NK-92 (cell line): Measurements from ENCODE around the gene CSMD2.

Experiments used
- DNase-seq: peaks from one replicate; lab custom pipeline; 2025; ENCODE audit not compliant: unreplicated experiment; lab: John Stamatoyannopoulos, UW

CSMD2 gene

DNA sequence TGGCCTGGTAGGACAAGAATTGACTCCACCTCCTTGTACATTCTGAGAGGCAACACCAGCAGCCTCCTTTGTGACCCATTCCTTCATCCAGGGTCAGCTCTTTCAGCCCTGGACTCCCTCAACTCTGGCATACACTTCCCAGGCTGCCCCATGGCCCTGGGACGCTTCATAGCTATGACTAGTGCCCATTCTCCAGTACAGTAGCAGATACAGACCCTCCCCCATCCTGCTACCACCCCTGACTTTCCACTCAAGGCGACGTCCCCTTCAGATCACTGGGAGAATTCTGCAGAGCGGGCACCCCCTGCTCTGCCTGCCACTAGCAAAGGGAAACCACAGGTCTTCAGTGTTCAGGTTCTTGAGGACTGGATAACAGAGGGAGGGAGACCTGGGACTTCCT lies 400.9 kb downstream of the CSMD2 start:
- DNase-seq, result no peak

DNA sequence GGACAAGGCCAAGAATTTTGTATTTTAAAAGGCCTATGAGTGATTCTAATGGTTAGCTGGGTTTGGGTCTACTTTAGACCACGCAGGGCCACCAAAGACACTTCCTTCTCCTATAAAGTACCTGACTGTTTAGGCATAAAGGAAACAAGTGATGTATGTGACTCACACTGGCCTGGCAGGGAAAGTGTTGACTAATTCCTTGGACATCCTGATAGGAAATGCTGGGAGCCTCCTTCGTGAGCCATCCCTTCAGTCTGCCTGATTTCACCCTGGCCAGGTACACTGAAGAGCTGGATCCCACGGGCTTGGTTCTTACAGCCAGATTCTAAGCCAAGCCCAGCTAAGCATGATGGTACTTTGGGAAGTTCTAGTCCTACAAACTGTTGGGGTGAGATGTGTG lies 401.6 kb downstream of the CSMD2 start:
- no peak for DNase-seq

DNA sequence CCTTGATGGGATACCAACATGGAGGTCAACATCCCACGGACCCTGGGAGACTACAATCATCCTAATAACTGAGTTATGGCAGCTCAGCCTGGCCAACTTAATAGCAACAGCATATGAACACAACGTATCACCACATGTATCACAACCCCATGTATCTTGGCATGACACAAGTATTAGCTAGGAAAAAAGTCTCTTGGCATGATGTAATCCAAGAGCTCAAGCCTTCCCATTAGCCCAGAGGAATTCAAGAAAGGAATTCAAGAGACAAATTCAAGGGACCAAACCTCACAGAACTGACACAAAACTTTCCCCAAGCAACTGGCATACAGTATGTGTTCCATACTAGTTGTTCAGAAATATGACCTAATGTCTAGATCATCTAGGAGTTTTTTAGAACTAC lies 402.1 kb downstream of the CSMD2 start:
- no peak for DNase-seq

DNA sequence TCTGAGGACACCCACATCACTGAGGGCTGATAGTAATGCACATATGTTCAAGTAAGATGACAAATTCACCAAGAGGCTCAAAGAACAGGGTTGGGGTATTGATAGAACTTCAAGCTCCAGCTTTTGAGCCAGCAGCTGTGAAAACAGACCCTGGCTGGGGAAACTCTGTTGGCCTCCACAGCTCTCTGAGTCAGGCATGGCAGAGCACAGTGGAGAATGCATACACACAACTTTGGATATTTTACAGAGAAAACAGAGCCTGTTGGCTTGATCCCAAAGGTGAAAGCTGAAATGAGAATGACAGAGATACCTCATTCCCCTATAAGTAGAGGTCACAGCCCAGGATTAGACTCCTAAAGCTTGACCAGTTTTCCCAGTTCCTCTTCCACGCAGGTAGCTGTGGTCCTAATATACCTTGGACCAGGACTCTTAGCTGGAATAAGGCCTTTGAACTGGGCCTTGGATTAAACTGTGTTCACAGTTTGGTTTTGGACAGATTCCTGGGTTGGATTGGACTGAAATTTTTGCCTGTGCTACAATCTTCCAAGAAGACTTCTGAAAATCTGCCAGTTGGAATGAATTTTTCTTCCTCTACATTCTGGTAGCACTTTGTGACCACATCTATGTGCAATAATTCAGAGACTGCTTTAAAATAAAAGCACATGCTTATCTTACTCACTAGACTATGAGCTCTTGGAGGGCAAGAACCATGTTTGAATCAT lies 402.8 kb downstream of the CSMD2 start:
- no peak for DNase-seq

DNA sequence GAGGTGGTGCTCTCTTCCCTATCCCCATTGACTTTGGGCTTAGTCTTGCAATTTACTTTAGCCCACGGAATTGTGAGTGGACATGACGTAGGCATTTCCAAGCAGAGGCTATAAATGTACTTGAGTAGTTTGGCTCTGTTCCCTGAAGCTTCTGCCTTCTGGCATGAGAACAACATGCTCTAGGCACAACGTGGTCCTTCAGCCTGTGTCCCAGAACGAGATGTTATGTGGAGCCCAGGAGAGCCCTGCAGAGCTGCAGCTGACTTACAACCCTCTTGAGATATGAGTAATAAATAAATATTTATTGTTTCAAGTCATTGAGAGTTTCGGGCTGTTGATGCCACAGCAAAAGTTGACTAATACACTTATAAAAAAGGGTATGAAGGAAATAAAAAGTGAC lies 406.3 kb downstream of the CSMD2 start:
- DNase-seq, result no peak

DNA sequence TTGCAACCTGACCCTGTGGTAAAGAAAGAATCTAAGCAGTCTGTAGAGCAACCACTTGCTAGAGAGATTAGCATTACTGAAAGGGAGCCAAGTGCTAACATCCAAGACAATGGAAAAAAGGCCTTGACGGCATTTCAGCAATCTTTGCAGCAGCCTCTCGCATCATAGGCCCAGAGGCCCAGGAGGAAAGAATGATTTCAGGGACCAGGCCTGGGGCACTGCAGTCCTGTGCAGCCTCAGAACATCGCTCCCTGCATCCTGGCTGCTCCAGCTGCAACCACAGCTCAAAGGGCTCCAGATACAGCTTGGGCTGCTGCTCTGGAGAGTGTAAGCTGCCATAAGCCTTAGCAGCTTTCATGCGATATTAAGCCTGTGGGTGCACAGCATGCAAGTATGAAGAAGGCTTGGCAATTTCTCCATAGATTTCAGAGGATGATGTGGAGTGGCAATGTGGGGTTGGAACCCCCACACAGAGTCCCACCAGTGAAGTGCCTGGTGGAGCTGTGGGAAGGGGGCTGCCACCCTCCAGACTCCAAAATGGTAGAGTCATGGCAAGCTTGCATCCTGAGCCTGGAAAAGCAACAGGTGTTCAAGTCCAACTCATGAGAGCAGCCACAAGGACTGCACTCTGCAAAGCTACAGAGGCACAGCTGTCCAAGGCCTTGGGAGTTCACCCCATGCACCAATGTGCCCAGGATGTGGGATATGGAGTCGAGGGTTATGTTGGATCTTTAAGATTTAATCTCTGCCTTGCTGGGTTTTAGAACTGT lies 411.8 kb downstream of the CSMD2 start:
- DNase-seq, result no peak

DNA sequence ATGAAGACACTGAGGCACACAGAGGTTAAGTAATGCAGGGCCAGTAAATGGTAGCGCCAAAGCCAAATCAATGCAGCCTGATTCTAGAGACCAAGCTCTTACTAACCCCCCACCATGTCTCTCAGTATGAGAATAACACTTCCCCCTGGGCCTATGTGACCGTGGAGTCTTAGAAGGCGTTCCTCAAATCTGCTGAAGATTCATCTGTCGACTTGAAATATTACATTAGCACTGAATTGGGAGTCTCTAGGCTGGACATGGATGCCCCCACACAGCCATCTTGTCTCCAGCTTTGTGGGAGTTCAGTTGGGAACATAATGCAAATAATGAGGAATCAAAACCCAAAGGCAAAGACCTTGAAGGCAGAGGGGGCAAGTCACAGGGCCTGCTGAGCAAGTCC lies 419.1 kb downstream of the CSMD2 start:
- no peak for DNase-seq

DNA sequence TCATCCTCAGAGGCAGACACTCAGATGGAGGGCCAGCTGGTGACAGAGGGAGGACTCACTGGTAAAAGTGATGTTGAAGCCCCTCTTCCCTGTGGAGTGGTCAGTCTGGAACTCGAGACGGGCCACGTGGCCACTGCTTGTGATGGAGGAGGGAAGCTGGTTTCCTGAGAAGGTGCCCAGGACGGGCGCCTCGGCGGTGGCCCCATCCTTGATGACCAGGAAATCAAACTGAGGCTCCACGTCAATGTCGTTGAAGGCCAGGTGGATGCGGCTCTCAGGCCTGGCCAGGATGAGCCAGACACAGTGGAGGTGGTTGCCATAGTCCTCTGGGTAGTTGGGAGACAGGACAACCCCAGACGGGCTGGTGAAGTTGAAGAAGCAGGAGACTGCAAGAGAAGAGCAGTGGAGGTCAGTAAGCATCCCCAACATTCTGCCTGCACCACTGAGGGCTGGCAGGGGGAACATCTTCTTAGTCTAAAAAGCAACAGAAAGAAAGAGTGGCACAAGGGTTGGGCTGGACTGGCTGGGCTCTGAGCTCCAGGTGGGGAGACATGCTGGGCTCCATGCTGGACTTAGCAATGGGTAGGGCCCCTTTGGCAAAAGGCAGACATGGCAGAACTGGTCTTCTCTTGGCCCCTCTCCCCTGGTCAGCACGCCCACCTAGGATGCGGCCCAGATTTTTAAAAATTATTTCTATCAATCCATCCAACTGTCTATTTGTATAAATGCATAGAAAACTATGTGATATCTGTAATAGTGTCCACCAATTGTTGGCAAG lies 421.6 kb downstream of the CSMD2 start:
- DNase-seq, result no peak

DNA sequence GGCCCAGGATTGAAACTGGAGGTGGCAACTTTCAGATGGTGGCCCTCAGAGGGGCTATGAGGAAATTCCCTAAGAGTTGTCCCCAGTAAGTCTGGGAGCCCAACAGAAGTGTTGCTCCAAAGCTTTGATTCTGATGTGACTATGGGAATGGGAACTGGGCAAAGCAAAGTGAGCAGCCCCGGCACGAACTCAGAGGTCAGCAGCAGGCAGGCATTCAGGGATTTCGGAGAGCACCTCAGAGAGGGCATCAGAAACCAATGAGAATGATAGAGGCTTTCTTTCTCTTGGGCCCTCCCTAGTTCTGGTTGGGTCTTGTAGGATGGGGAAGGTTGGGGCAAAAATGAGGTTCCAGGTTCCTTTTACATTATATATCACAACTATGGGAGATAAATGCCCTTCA lies 422.4 kb downstream of the CSMD2 start:
- DNase-seq, result no peak

DNA sequence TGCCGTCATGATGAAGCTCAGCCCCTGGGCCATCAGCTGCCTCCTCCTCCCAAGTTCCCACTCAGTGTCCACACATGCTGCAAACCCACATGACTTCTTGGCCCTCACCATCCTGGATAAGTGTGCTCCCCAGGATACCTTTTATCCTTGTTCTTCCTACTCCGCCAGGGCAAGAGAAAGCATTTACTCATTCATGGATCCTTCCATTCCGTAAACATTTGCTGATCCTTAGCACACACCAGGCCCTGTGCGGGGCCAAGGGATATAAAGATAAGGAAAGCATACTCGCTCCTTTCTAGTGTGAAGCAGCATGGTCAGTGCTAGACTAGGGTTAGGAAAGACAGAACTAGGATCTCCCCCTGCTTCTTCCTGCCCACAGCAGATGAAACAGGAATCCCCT lies 423.3 kb downstream of the CSMD2 start:
- no peak for DNase-seq

DNA sequence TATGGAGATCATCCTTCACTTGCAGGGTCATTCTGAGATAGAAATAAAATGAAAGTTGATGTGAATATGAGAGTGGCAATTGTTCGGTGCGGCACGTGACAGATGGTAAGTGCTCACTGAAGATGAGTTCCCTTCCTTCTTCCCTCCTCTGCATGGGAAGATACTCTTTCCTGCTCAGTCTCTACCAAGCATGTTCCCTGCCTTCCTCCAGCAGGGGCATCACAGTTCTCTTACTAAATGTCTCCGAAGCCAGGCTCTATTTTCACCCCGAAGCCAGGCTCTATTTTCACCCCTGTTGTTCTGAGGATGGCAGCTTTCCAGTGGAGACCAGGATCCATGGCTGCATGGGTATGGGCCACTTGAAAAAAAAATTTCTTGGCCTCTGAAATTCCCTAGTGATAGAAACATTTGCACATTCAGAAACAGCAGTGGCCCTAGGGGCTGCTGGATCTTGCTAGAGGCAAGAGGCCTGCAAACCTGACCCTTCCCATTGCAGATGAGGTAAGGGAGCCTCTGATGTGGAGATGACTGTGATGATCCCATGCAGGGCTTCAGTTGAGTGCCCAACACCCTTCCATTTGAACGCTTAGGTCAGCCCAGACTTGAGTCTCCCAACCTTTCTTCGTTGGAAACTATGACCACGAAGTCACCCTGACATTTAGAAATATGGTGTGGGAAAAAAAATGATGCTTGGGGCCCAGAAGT lies 424.8 kb downstream of the CSMD2 start:
- no peak for DNase-seq

DNA sequence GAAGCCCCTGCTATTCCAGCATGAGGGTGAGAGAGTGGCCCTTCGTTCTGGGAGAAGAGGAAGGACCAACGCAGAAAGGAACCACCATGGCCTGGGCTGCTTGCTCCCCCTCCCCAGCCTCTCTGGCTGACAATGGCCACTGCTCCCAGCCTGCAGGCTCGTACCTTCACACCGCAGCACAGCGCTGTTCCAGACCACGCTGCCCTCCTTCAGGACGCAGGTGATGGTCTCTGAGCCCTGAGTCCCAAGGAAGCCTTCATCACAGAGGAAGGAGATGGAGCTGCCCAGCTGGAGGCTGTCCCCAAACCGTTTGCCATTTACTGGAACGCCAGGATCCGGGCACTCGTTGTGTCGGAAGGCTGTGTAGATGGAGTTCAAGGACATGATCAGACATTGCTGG lies 426.1 kb downstream of the CSMD2 start:
- DNase-seq, result no peak

DNA sequence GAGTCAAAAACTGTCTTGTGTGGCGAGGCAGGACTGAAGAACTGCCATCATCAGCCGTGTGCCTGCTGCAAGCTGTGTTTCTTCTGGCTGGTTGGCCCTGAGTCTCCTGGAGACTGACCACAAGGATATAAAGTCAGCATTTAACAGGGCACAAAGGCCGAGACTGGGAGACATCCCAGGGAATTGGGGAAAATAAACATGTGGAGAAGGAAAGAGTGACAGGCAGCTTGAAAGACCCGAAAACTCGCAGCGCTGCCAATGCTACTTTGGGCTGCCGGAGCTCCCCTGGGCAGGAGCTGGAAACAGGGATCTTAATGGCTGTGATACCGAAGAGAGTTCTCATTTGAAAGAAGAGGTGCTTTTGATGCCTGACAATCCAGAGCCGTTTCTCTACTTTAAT lies 426.5 kb downstream of the CSMD2 start:
- no peak for DNase-seq

DNA sequence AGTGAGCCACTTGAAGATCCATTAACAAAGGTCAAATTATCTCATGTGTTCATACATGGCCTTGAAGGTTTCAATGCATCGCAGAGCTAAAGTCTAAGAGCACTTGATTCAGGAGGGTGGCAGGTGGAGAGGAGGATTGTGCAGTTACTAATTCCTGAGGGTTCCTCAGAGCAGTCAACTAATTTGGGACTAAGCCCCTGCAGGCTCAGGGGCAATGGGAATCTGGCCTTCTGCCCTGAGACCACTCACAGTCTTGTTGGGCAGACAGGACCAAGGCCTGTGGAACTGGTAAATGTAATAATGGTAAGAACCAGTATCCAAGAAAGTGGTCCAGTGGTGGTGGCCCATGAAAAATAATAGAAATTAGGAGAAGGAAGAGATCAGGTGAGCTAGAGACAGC lies 428.5 kb downstream of the CSMD2 start:
- DNase-seq, result no peak

DNA sequence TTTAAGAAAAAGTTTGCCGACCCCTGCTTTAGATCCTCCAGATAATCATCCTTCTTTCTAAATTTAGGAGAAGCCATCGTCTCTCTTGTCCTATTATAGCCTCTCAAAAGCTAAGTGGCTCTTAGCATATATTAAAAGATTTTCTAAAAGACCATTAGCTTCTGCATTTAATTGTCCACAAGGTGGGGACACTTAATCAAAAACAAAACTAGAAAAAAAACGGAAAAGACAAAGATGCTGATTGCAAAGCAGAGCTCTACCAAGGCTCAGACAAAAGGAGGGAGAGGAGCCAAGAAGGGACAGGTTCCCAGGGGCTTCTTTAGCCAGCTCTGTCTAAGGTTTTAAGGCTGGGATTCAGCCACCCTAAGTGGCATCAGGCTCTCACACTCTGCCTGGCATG lies 429.4 kb downstream of the CSMD2 start:
- DNase-seq, result no peak

DNA sequence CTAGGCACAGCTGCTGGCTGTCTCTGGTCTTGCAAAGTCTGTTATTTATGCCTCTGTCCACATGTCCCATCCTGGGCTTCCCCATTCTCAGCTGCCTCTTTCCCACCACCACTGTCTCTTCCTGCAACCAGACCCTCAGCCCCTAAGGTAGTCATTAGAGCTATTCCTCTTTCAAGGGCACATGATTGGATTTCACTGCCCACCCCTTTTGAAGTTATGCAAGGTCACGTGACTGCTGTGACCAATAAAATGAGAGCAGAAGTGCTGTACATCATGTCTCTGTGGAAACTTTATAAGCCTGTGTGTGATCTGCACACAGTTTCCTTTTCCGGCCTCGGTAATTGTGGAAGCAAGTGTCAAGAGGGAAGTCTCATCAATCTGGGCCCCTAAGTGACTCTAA lies 437.7 kb downstream of the CSMD2 start:
- no peak for DNase-seq

DNA sequence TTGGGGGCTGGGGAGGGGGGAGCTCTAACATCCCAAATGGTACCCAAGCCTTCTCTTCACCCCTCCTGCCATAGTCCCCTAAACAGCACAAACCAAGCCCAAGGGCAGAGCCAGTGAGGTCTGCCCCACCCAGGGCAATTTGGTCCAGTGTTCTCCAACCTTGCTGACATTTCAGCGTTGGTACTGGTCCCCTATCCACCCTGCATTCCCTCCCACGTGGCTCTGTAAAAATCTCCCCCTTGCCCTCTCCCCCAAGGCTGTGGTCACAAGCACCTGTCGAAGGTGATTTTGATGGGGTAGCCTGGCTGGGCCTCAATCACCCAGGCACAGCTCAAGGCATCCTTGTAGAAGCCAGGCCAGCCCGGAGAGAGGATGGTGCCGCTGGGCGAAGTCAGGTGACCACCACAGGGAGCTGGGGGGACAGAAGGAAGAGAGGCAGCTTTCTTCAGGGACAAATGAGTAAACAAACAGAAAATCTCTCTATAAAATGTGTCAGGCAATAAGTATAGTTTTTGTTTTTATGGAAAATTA lies 438.7 kb downstream of the CSMD2 start:
- DNase-seq, result no peak

DNA sequence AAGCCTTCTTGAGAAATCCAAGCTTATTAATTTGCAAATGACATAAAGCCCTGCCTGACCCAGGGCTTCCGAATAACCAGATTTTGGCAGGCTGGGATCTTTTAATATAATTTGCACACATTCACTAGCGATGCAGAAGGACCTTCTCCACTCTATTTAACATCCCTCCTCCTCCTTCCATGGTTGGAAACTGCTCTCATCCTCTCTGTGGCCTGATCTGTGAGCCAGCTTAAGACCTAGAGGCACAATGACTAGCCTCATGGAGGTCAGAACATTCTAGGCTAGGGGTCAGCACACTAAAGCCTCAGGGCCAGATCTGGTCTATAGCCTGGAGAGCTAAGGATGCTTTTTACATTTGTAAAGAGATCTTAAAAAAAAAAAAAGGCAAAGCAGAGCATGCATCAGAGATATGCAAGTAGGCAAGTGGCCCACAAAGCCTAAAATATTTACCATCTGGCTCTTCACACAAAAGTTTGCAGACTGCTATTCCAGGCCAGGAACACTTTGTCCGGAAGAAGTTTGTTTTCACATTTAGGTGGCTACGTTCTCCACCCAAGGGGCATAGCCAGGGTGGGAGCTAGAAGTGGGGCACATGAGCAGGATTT lies 439.4 kb downstream of the CSMD2 start:
- no peak for DNase-seq

DNA sequence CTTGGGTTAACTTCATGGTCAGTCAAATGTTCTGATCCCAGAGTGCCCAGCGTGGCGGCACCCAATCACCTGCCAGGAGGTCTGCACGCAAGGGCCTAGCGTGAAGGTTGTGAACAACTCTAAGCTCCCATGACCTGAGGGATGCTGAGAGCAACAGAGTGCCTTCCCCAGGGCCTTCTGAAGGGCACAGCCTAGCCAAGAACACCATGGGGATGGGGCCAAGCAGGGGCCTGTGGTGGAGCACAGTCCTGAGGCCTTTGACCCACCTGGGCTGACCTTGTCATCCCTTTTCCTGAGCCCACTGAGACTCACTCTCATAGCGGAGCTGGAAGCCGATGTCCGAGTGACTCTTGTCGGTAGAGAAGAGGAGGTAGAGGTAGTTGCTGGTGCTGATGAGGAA lies 440.0 kb downstream of the CSMD2 start:
- DNase-seq, result no peak

DNA sequence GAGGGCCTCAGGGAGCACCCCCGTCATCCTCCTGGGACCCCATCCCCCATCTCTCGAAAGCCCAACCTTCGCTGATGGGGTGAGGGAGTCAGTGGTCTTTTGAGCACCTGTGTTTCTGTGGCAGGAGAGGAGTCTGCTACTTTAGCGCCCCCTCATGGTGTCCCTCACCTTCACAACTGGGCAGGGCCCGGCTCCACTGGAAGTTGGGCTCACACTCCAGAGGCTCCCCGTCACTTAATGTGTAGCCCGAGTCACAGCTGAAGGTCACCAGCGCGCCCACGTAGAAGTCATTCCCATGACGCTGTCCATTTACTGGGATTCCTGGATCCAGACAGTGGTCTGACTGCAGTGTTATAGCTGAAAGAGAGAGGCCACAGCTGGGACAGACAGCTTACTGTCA lies 440.7 kb downstream of the CSMD2 start:
- no peak for DNase-seq

DNA sequence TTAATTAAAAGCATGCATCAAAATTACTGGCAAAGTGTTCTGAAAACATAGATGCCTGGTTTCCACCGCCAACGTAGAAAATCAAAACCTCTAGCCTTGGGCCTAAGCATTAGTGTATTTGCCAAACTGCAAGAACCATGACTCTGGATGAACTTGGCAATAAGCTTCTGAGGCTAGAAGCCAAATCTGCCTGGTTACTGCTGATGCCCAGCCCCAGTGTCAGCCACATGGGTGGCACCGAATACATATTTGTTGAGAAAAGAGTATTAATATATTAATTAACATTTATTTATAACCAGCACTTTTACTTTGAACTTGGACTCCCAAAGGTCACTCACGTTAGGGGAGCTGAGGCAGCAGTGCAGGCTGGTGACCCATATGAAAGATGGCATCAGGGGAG lies 441.8 kb downstream of the CSMD2 start:
- DNase-seq, result no peak
